ENCODE results near the gene EFCAB6.

DNA sequence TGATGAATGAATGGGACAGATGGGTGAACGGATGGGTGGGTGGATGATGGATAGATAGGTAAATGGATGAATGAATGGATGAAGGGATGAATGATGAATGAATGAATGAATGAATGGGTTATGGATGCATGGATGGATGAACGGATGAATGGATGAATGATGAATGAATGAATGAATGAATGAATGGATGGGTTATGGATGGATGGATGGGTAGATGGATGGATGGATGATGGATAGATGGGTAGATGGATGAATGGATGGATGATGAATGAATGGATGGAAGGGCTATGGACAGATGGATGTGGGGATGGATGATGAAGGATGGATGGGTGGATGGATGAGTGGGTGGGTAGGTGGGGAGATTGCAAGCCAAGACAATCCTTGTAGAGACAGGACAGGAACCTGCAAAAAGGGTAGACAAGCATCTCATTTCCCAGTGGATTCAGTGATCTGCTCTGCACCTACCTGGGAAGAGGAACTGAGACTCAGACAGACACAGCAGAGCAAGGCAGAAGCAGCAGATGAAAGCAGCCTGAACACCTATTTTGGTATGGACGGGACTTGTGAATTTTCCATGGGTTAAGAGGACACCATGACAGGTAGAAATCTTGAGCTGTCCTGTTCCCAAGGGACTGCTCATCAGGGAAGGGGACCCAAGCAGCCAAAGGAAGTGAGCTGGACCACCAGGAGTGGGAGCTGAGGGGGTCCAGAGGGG, 68.0 kb downstream of the EFCAB6 start:
- TF ChIP-seq, protein P1, sequence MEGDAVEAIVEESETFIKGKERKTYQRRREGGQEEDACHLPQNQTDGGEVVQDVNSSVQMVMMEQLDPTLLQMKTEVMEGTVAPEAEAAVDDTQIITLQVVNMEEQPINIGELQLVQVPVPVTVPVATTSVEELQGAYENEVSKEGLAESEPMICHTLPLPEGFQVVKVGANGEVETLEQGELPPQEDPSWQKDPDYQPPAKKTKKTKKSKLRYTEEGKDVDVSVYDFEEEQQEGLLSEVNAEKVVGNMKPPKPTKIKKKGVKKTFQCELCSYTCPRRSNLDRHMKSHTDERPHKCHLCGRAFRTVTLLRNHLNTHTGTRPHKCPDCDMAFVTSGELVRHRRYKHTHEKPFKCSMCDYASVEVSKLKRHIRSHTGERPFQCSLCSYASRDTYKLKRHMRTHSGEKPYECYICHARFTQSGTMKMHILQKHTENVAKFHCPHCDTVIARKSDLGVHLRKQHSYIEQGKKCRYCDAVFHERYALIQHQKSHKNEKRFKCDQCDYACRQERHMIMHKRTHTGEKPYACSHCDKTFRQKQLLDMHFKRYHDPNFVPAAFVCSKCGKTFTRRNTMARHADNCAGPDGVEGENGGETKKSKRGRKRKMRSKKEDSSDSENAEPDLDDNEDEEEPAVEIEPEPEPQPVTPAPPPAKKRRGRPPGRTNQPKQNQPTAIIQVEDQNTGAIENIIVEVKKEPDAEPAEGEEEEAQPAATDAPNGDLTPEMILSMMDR (IDR thresholded peaks at IDR 0.05): no peak
- TF ChIP-seq POLR2A (IDR thresholded peaks at IDR 0.05): no peak

Data from right lobe of liver (tissue), 4 donors.